GM06990 (cell line): ENCODE data around the gene HOOK1.

Experiments
- DNase-seq: peaks from one replicate; pipeline ENCODE4 v3.0.0-alpha.2; 2011; ENCODE audit not compliant: insufficient read length; ENCODE audit errors: extremely low read depth
- H3K27me3 ChIP-seq: replicated peaks from 2 replicates; pipeline ENCODE4 v1.6.0; 2011; ENCODE audit warnings: low read length; ENCODE audit not compliant: control insufficient read depth, insufficient read depth
- H3K36me3 ChIP-seq: 2 replicates; pipeline ENCODE4 v1.5.1; 2011; ENCODE audit warnings: low read length; ENCODE audit not compliant: control insufficient read depth, insufficient read depth
- H3K4me3 ChIP-seq: replicated peaks from 2 replicates; pipeline ENCODE4 v1.5.1; 2011; ENCODE audit warnings: low read depth, mild to moderate bottlenecking, control low read depth, low read length
- TF ChIP-seq, protein P1 (sequence below): IDR thresholded peaks from 2 replicates; pipeline ENCODE4 v1.5.1; 2011; ENCODE audit warnings: low read length, control low read depth, mild to moderate bottlenecking, inconsistent platforms; ENCODE audit not compliant: insufficient read depth, poor library complexity, severe bottlenecking

HOOK1 gene

DNA sequence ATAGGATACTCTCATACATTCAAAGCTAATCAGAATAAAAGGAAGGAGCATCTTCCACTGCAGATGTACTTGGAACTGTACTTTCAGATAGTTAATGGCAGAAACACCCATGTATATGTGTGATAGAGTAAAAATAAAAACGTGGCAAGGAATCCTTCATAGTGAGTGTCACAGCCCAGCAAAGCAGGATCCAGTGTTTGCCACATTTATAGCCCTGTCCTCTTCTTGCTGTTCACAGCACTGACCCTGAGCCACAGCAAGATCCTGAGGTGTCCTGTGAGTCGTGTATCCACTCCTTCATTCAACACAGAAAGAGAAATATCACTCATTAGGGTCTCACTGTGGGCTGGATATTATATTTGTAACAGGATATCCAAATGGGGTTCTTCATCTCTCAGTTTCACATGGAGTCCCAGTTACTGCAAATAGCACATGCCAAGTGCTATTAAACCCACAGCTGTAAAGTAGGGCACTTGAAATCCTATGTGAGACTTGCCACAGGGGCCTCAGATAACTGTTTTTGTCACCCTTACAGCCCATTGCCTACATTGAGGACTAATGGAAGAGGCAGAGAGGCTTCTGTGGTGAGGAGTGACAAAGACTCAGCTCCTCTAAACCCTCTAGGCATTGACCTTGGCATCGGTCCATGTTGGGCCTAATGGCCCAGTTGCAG, 70.5 kb downstream of the HOOK1 start:
- Histone ChIP-seq H3K27me3 (no peaks in the 10 kb centered on the region), H3K36me3 (no peaks in the 10 kb centered on the region), H3K4me3 (no peak overlapping the region)
- DNase-seq, result no peak
- TF ChIP-seq, protein P1, sequence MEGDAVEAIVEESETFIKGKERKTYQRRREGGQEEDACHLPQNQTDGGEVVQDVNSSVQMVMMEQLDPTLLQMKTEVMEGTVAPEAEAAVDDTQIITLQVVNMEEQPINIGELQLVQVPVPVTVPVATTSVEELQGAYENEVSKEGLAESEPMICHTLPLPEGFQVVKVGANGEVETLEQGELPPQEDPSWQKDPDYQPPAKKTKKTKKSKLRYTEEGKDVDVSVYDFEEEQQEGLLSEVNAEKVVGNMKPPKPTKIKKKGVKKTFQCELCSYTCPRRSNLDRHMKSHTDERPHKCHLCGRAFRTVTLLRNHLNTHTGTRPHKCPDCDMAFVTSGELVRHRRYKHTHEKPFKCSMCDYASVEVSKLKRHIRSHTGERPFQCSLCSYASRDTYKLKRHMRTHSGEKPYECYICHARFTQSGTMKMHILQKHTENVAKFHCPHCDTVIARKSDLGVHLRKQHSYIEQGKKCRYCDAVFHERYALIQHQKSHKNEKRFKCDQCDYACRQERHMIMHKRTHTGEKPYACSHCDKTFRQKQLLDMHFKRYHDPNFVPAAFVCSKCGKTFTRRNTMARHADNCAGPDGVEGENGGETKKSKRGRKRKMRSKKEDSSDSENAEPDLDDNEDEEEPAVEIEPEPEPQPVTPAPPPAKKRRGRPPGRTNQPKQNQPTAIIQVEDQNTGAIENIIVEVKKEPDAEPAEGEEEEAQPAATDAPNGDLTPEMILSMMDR, result no peak

DNA sequence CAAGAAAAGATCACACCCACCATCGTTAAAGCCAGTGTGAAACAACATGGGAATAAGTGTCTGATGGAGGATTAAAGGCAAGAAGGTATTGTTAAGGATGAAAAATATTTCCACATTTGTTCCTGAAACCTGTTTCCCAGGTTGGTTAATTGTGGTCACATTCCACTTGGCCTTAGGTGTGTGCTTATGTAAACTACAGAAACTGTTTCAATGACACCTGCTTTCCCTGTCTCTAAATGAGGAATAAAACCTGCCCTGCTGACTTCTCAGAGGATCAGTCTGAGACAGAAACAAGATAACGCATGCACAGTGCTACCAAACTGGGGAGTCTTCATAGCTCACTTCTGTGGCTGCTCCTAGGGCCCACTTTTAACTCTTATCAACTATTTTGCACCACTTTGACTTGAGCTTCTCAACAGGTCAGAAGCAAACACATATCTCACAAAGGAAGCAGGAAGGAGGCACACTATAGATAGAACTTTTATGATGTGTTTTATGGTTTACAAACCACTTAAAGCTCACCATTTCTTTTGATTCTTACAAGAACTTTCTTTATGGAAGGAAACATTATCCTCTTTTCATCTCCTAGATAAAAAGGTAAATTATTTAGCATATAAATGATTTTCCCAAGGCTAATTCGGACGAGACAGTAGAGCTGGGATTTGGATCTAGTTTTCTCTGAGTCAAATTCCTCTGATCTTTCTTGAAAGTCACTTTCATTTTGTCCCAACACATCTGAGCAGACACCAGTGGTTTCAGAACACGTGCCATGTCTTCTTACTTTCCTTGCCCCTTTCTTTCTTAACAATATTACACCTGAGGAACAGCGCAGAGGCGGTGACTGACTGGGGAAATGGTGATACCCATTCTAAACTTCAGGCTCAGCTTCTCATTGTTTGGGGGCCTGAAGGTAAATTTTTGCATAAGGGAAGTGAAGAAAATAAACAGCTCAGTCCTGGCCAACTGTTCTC, 78.4 kb downstream of the HOOK1 start:
- no peak for DNase-seq
- H3K36me3 ChIP-seq, result no peaks in the 10 kb centered on the region
- H3K4me3 ChIP-seq, result no peak overlapping the region
- no peaks in the 10 kb centered on the region for H3K27me3 ChIP-seq
- TF ChIP-seq, protein P1, result no peak

DNA sequence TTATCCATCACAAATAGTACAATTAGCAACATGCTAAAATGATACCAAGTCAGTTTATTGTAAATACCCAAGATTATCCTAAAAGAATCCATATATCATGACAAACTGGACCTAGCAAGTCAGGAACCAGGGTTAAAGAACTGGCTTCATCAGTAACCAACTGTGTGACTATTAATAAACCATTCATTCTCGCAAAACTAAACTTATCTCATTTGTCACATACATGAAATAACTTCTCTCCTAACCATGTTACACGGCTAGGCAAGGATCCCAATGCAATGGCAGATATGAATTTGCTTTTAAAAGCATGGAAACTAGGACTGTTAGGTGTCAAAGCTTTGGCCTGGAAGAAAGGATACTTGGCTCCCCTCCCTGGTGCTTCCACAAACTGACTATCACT, 82.4 kb downstream of the HOOK1 start:
- Histone ChIP-seq H3K4me3 (no peak overlapping the region), H3K27me3 (no peaks in the 10 kb centered on the region), H3K36me3 (no peaks in the 10 kb centered on the region)
- TF ChIP-seq, protein P1, result no peak
- DNase-seq, result no peak

DNA sequence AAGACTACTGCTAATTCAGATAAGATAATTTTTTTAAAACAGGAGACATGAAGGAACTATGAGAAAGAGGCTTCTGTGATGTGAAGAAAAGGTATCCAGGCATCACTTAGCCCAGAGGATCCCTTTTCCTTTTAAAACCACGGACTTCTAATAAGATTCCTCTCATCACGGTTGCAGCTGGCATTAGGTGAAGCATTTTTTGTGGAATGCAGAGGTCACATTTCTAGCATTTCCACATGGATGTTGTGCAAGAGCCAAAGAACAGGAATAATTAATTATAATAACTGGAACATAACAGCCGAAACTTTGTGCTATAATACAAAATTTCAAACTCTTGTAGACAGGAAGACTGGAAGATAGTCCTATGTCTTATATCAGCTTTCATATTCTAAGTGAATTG, 84.2 kb downstream of the HOOK1 start:
- Histone ChIP-seq H3K27me3 (no peaks in the 10 kb centered on the region), H3K36me3 (no peaks in the 10 kb centered on the region), H3K4me3 (no peak overlapping the region)
- TF ChIP-seq, protein P1, result no peak
- DNase-seq, result no peak

DNA sequence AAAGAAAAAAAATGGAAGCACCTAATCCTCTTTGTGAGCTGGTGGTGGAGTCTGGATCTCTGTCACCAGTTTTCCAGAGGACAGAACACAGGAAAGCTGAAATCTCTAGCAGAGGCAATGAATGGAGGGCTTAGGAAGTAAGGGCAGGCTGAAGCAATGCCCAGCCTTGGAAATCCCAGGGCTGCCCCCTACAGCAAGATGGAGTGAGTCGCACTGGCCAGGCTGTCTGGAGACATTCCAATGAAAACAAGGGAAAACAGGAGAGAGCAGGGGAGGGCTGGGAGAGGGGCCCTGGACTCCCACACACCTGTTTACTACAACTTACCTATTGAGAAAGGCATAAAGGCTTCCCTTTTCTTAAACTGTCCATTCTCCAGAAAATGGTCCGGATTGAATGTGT, 85.9 kb downstream of the HOOK1 start:
- Histone ChIP-seq H3K4me3 (no peak overlapping the region), H3K36me3 (no peaks in the 10 kb centered on the region), H3K27me3 (no peaks in the 10 kb centered on the region)
- DNase-seq, result no peak
- TF ChIP-seq, protein P1, result no peak
